Liver (tissue), 9 donors: ENCODE data around the gene ACAD9. TPM values are rescaled to one million over a fixed set of nuclear protein-coding genes. Genes with fewer than 3 reads are reported as not detected.
A peak's percentile ranks its signal among the peaks of the same experiment; 100 is the strongest.

ENCODE experiments used
- DNase-seq: peaks from one replicate; pipeline ENCODE4 v3.0.0-alpha.2; 2017; ENCODE audit warnings: low spot score
- H3K27ac ChIP-seq, 2 donors: one replicate each; pipeline ENCODE4 v1.7.0; 2013; ENCODE audit warnings: inconsistent platforms in 2 of 2, low read length in 2 of 2, control low read depth in 1 of 2, low read depth in 1 of 2, mild to moderate bottlenecking in 1 of 2
- H3K27me3 ChIP-seq, 4 donors: one replicate each; pipeline versions ENCODE4 v1.6.1 to v1.7.0; 2013; ENCODE audit warnings: low read length in 3 of 4, inconsistent platforms in 1 of 4, mild to moderate bottlenecking in 1 of 4, moderate library complexity in 1 of 4; ENCODE audit not compliant: control insufficient read depth in 4 of 4, insufficient read depth in 4 of 4
- H3K36me3 ChIP-seq, 4 donors: one replicate each; pipeline versions ENCODE4 v1.6.1 to v1.7.0; 2013; ENCODE audit warnings: low read length in 3 of 4, mild to moderate bottlenecking in 3 of 4, low read depth in 1 of 4, moderate library complexity in 1 of 4; ENCODE audit not compliant: control insufficient read depth in 4 of 4, insufficient read depth in 3 of 4
- H3K4me1 ChIP-seq, 4 donors: one replicate each; pipeline versions ENCODE4 v1.6.1 to v1.7.0; 2013; ENCODE audit warnings: low read length in 3 of 4, mild to moderate bottlenecking in 3 of 4, moderate library complexity in 1 of 4; ENCODE audit not compliant: control insufficient read depth in 4 of 4, insufficient read depth in 4 of 4
- H3K4me3 ChIP-seq, 3 donors: one replicate each; pipeline versions ENCODE4 v1.6.1 to v1.7.0; 2013; ENCODE audit warnings: low read length in 3 of 3, control low read depth in 1 of 3, low read depth in 1 of 3, mild to moderate bottlenecking in 1 of 3
- H3K9ac ChIP-seq, 2 donors: one replicate each; pipeline ENCODE4 v1.7.0; 2013; ENCODE audit warnings: low read length in 2 of 2, mild to moderate bottlenecking in 2 of 2, moderate library complexity in 2 of 2, control low read depth in 1 of 2, low read depth in 1 of 2
- H3K9me3 ChIP-seq, 4 donors: one replicate each; pipeline versions ENCODE4 v1.6.1 to v1.7.0; 2013; ENCODE audit warnings: low read length in 3 of 4; ENCODE audit not compliant: control insufficient read depth in 4 of 4
- FOXA1 ChIP-seq: IDR thresholded peaks from 2 replicates; pipeline ENCODE4 v1.6.1; 2016; ENCODE audit warnings: antibody characterized with exemption
- FOXA2 ChIP-seq: IDR thresholded peaks from 2 replicates; pipeline ENCODE4 v1.6.1; 2016; ENCODE audit warnings: antibody characterized with exemption
- HNF4A ChIP-seq, 2 donors: conservative IDR thresholded peaks; 2 replicates each; pipeline ENCODE4 v1.6.1; 2016; ENCODE audit warnings: antibody characterized with exemption in 2 of 2, mild to moderate bottlenecking in 2 of 2
- HNF4G ChIP-seq: IDR thresholded peaks from 2 replicates; pipeline ENCODE4 v1.6.1; 2016; ENCODE audit warnings: antibody characterized with exemption
- JUND ChIP-seq, 2 donors: IDR thresholded peaks; 2 replicates each; pipeline ENCODE4 v1.6.1; 2016; ENCODE audit warnings: antibody characterized with exemption in 2 of 2
- NR2F2 ChIP-seq: IDR thresholded peaks from 2 replicates; pipeline ENCODE4 v1.6.1; 2016; ENCODE audit warnings: antibody characterized with exemption
- RAD21 ChIP-seq, 2 donors: IDR thresholded peaks; 2 replicates each; pipeline ENCODE4 v1.6.1; 2016; ENCODE audit warnings: antibody characterized with exemption in 2 of 2, mild to moderate bottlenecking in 2 of 2
- RXRA ChIP-seq, 2 donors: IDR thresholded peaks; 2 replicates each; pipeline ENCODE4 v1.6.1; 2017 to 2018; ENCODE audit warnings: antibody characterized with exemption in 2 of 2, mild to moderate bottlenecking in 1 of 2
- SP1 ChIP-seq: IDR thresholded peaks from 2 replicates; pipeline ENCODE4 v1.6.1; 2018; ENCODE audit warnings: antibody characterized with exemption, mild to moderate bottlenecking
- TAF1 ChIP-seq: conservative IDR thresholded peaks from 2 replicates; pipeline ENCODE4 v1.6.1; 2016; ENCODE audit warnings: antibody characterized with exemption, mild to moderate bottlenecking
- YY1 ChIP-seq: IDR thresholded peaks from 2 replicates; pipeline ENCODE4 v1.6.1; 2016; ENCODE audit warnings: antibody characterized with exemption, mild to moderate bottlenecking
- WGBS: extraction: QIAGEN DNeasy Blood & Tissue Kit; methylation state at CpG from one replicate; pipeline ENCODE4 v1.1.7; 2013; 5-methylcytosine and 5-hydroxymethylcytosine counted together
- polyA plus RNA-seq, 2 donors: library from polyadenylated mRNA; stranded (reverse) in 1 of 2; unstranded in 1 of 2; fragments of 200-250 nt in 1 of 2; fragments of >200 nt in 1 of 2; fragmentation: Nextera tagmentation in 1 of 2; extraction: Ambion mirVana in 1 of 2; gene quantifications; one replicate each; pipeline versions ENCODE4 v1.2.1 to v1.2.3, GENCODE V29; 2013 to 2015
- total RNA-seq, 2 donors: library from RNA; depleted of rRNA; stranded (reverse); fragments of >200 nt; gene quantifications; one replicate each; pipeline ENCODE4 v1.2.3, GENCODE V29; 2014
- TF ChIP-seq, protein P1 (sequence below): IDR thresholded peaks from 2 replicates; pipeline ENCODE4 v1.6.1; 2016; ENCODE audit warnings: antibody characterized with exemption
- TF ChIP-seq, protein P2 (sequence below): fragments of 150-350 bp; IDR thresholded peaks from 2 replicates; pipeline ENCODE4 v1.5.1; 2017; ENCODE audit warnings: improper control_type of control experiment, low read depth, low read length; ENCODE audit not compliant: missing input control
- TF ChIP-seq, protein P3 (sequence below): IDR thresholded peaks from 2 replicates; pipeline ENCODE4 v1.6.1; 2016; ENCODE audit warnings: antibody characterized with exemption, mild to moderate bottlenecking
- TF ChIP-seq, protein P4 (sequence below): IDR thresholded peaks from 2 replicates; pipeline ENCODE4 v1.6.1; 2016; ENCODE audit warnings: antibody characterized with exemption
- TF ChIP-seq, protein P5 (sequence below): IDR thresholded peaks from 2 replicates; pipeline ENCODE4 v1.6.1; 2016; ENCODE audit warnings: antibody characterized with exemption
- donor health status: healthy.
- donor health status: healthy.
- donor health status: healthy.
- donor health status: healthy.
- donor health status: healthy.

The ACAD9 gene
- total and polyA plus RNA-seq, 4 donors, result 18.3 to 35.8 (median 27.2) TPM

DNA sequence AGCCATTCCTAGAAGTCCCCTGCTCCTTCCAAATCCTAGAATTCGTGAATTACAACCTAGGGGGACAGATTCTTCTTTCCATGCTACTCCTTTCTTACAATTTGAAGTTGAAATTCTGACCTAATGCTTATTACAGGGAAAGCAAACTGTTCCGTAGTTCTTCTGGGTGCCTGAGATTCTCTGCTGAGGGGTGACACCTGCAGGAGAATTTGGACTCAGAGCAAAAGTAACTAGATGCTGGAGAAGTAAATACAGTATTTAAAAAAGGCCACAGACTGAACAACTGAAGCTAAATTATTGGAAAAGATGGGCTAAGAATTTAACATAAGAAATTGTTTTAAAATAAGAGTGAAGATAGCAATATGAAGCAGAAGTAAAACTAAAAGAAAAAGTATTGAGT, 37.9 kb downstream of the ACAD9 start:
- Histone ChIP-seq H3K4me3 (no peak overlapping the region), H3K27ac (no peak overlapping the region), H3K9me3 (no peaks in the 10 kb centered on the region), H3K4me1 (peaks cover 4 to 54% (median 48%) of the 10 kb centered on the region in 4 donors), H3K27me3 (no peaks in the 10 kb centered on the region), H3K36me3 (peaks cover 0 to 10% (median 7%) of the 10 kb centered on the region in 4 donors), H3K9ac (no peak overlapping the region)
- 52% methylated on average over 2 of the region's 2 CpGs for WGBS
- TF ChIP-seq HNF4A (conservative IDR thresholded peaks at IDR 0.05) (peak; percentile 25 to 50), RAD21 (IDR thresholded peaks at IDR 0.05) (peak; percentile 42 to 56), FOXA2 (no peak)
- no peak for DNase-seq

DNA sequence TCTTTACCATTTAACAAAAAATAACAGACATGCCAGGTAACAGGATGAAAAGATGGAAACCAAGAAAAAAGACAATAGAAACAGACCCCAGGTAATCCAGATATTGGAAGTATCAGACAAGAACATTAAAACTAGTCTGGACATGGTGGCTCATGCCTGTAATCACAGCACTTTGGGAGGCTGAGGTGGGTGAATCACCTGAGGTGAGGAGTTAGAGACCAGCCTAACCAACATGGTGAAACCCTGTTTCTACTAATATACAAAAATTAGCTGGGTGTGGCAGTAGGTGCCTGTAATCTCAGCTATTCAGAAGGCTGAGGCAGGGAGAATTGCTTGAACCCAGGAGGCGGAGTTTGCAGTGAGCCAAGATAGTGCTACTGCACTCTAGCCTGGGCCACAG, 40.6 kb downstream of the ACAD9 start:
- no peaks in the 10 kb centered on the region for H3K27me3 ChIP-seq
- TF ChIP-seq NR2F2 (no peak), TAF1 (no peak), FOXA1 (no peak), RAD21 (IDR thresholded peaks at IDR 0.05) (no peak), HNF4A (conservative IDR thresholded peaks at IDR 0.05) (no peak), JUND (IDR thresholded peaks at IDR 0.05) (no peak), HNF4G (no peak)
- TF ChIP-seq, protein P1, sequence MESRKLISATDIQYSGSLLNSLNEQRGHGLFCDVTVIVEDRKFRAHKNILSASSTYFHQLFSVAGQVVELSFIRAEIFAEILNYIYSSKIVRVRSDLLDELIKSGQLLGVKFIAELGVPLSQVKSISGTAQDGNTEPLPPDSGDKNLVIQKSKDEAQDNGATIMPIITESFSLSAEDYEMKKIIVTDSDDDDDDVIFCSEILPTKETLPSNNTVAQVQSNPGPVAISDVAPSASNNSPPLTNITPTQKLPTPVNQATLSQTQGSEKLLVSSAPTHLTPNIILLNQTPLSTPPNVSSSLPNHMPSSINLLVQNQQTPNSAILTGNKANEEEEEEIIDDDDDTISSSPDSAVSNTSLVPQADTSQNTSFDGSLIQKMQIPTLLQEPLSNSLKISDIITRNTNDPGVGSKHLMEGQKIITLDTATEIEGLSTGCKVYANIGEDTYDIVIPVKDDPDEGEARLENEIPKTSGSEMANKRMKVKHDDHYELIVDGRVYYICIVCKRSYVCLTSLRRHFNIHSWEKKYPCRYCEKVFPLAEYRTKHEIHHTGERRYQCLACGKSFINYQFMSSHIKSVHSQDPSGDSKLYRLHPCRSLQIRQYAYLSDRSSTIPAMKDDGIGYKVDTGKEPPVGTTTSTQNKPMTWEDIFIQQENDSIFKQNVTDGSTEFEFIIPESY, result no peak
- TF ChIP-seq, protein P2, sequence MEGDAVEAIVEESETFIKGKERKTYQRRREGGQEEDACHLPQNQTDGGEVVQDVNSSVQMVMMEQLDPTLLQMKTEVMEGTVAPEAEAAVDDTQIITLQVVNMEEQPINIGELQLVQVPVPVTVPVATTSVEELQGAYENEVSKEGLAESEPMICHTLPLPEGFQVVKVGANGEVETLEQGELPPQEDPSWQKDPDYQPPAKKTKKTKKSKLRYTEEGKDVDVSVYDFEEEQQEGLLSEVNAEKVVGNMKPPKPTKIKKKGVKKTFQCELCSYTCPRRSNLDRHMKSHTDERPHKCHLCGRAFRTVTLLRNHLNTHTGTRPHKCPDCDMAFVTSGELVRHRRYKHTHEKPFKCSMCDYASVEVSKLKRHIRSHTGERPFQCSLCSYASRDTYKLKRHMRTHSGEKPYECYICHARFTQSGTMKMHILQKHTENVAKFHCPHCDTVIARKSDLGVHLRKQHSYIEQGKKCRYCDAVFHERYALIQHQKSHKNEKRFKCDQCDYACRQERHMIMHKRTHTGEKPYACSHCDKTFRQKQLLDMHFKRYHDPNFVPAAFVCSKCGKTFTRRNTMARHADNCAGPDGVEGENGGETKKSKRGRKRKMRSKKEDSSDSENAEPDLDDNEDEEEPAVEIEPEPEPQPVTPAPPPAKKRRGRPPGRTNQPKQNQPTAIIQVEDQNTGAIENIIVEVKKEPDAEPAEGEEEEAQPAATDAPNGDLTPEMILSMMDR, result no peak
- H3K4me3 ChIP-seq, result no peak overlapping the region
- no peaks in the 10 kb centered on the region for H3K9me3 ChIP-seq
- 98% methylated on average over 1 of the region's 1 CpG for WGBS
- no peak overlapping the region for H3K9ac ChIP-seq
- peaks cover 2 to 27% (median 27%) of the 10 kb centered on the region in 4 donors for H3K4me1 ChIP-seq
- H3K36me3 ChIP-seq, result no peaks in the 10 kb centered on the region
- no peak overlapping the region for H3K27ac ChIP-seq
- DNase-seq, result no peak

DNA sequence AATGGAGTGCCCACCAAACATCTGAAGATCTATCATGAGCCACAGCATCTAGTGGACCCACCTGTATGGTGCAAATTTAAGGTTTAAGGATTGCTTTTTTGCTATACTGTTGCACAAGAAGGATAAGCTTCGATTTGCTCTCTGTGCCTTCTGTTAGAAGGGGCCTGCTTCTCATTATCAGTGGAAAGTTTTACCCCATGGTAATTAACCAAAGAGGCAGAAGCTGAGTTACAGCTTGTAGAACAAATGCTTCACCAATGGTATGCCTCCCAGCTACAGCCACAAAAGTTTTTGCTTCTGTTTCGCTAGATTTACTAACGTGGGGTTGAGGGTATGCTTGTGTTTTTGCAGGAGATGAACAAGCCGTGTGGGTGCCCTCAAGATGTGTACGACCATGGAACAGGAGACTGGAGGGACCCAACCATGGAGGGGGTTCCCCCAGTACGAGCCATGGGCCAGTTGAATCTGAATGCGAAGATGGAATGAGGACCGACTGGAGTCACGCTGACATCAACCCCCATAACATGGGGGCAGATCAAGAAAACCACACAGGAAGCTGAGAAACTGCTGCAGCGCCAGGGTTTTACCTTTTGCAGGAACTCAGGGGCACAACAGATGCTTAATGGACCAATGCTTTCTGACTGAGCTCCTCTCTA, 43.5 kb downstream of the ACAD9 start:
- no peaks in the 10 kb centered on the region for H3K9me3 ChIP-seq

More for the DNA sequence above, 43.5 kb downstream of the ACAD9 start:
- 76% methylated on average over 10 of the region's 10 CpGs for WGBS
- Histone ChIP-seq H3K36me3 (no peaks in the 10 kb centered on the region), H3K27me3 (no peaks in the 10 kb centered on the region), H3K4me1 (peaks cover 0 to 5% (median 4%) of the 10 kb centered on the region in 4 donors), H3K9ac (no peak overlapping the region), H3K4me3 (no peak overlapping the region), H3K27ac (no peak overlapping the region)
- DNase-seq, result no peak
- TF ChIP-seq JUND (IDR thresholded peaks at IDR 0.05), result no peak
- no peak for TF ChIP-seq TAF1
- no peak for TF ChIP-seq NR2F2
- no peak for TF ChIP-seq FOXA1
- TF ChIP-seq, protein P3, sequence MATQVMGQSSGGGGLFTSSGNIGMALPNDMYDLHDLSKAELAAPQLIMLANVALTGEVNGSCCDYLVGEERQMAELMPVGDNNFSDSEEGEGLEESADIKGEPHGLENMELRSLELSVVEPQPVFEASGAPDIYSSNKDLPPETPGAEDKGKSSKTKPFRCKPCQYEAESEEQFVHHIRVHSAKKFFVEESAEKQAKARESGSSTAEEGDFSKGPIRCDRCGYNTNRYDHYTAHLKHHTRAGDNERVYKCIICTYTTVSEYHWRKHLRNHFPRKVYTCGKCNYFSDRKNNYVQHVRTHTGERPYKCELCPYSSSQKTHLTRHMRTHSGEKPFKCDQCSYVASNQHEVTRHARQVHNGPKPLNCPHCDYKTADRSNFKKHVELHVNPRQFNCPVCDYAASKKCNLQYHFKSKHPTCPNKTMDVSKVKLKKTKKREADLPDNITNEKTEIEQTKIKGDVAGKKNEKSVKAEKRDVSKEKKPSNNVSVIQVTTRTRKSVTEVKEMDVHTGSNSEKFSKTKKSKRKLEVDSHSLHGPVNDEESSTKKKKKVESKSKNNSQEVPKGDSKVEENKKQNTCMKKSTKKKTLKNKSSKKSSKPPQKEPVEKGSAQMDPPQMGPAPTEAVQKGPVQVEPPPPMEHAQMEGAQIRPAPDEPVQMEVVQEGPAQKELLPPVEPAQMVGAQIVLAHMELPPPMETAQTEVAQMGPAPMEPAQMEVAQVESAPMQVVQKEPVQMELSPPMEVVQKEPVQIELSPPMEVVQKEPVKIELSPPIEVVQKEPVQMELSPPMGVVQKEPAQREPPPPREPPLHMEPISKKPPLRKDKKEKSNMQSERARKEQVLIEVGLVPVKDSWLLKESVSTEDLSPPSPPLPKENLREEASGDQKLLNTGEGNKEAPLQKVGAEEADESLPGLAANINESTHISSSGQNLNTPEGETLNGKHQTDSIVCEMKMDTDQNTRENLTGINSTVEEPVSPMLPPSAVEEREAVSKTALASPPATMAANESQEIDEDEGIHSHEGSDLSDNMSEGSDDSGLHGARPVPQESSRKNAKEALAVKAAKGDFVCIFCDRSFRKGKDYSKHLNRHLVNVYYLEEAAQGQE, result no peak
- TF ChIP-seq FOXA2, result no peak
- TF ChIP-seq HNF4A (conservative IDR thresholded peaks at IDR 0.05), result no peak
- TF ChIP-seq, protein P4, sequence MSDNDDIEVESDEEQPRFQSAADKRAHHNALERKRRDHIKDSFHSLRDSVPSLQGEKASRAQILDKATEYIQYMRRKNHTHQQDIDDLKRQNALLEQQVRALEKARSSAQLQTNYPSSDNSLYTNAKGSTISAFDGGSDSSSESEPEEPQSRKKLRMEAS, result no peak
- TF ChIP-seq RXRA (IDR thresholded peaks at IDR 0.05), result no peak
- TF ChIP-seq, protein P2, result no peak
- TF ChIP-seq, protein P5, sequence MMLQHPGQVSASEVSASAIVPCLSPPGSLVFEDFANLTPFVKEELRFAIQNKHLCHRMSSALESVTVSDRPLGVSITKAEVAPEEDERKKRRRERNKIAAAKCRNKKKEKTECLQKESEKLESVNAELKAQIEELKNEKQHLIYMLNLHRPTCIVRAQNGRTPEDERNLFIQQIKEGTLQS, result no peak
- TF ChIP-seq SP1, result no peak
- no peak for TF ChIP-seq YY1
